Measurements from ENCODE around the gene ST14. TPM values are rescaled to one million over a fixed set of nuclear protein-coding genes. Genes with fewer than 3 reads are reported as not detected.

The ST14 gene
- total and polyA plus RNA-seq, 11 donors = 0.37 to 13.0 (median 1.3) TPM

DNA sequence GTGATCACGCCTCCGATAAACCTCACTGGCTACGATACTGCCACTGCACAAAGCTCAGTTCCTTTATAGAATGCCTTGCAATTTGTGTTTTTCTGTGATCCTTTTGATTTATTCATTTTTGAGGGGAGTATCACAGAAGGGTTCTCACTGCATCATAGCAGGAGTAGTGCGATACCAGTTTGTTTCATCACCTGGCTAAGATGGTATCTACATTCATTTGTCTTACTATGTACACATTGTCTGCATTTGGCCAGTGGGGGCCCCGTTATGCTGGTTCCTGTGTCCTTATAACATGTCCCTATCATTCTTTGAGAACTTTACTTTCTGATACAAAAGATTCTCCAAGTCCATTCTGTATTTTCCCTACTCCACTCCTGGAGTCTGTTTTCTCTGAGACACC is 45.3 kb upstream of the ST14 start:
- 95 to 98% (median 96%) methylated on average over 5 of the region's 5 CpGs for WGBS, 4 donors

DNA sequence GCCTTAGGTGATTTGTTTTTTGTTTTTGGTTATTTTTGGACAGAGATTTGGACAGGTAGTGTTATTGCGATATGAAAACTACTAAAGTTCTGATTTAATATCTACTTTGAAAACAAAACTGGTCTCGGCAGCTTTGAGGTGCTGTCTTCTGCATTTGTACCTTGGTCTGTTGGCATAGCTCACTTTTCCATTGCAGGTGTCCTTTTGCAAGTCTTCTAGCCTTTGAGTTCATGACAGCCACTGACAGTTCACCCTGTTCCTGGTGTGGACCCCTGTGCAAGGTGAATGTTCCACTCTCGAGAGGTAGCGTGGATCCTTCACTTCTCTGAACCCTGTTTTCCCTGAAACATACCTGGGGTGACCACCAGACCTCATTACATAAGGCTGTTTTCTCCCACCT is 44.9 kb upstream of the ST14 start:
- WGBS, 4 donors = 92 to 95% (median 93%) methylated on average over 4 of the region's 4 CpGs
- peaks cover 0 to 38% (median 13%) of the 10 kb centered on the region in 12 donors for H3K4me1 ChIP-seq
- ATAC-seq (no peak), DNase-seq (no peak)
- intact Hi-C loops (cut with DNase I) = no loop called here
- H3K27ac ChIP-seq = no peak overlapping the region
- TF ChIP-seq CTCF (IDR thresholded peaks at IDR 0.05) = no peak
- TF ChIP-seq POLR2A (IDR thresholded peaks at IDR 0.05) = no peak
- no peaks in the 10 kb centered on the region for H3K27me3 ChIP-seq
- peaks cover 0 to 50% (median 41%) of the 10 kb centered on the region in 9 donors for H3K36me3 ChIP-seq
- H3K9me3 ChIP-seq = no peaks in the 10 kb centered on the region
- no peak overlapping the region for H3K4me3 ChIP-seq

More for the DNA sequence above, 45.3 kb upstream of the ST14 start:
- H3K27ac ChIP-seq = no peak overlapping the region
- no peaks in the 10 kb centered on the region for H3K27me3 ChIP-seq
- peaks cover 0 to 38% (median 11%) of the 10 kb centered on the region in 12 donors for H3K4me1 ChIP-seq
- ATAC-seq = no peak
- H3K4me3 ChIP-seq = no peak overlapping the region
- no peaks in the 10 kb centered on the region for H3K9me3 ChIP-seq
- DNase-seq = no peak
- intact Hi-C loops (cut with DNase I) = no loop called here
- TF ChIP-seq POLR2A (IDR thresholded peaks at IDR 0.05) (no peak), CTCF (IDR thresholded peaks at IDR 0.05) (no peak)
- H3K36me3 ChIP-seq = peaks cover 0 to 53% (median 42%) of the 10 kb centered on the region in 9 donors

GRCh38 chr11:130115218-130115617 is 44.4 kb upstream of the ST14 start:
- Histone ChIP-seq H3K36me3 (peaks cover 0 to 45% (median 36%) of the 10 kb centered on the region in 9 donors), H3K9me3 (no peaks in the 10 kb centered on the region), H3K27me3 (no peaks in the 10 kb centered on the region), H3K4me1 (peaks cover 0 to 38% (median 14%) of the 10 kb centered on the region in 12 donors), H3K27ac (no peak overlapping the region), H3K4me3 (no peak overlapping the region)
- intact Hi-C loops (cut with DNase I) = no loop called here
- DNase-seq (no peak), ATAC-seq (no peak)
- WGBS, 4 donors = 59 to 69% (median 66%) methylated on average over 2 of the region's 2 CpGs
- TF ChIP-seq CTCF (IDR thresholded peaks at IDR 0.05) (no peak), POLR2A (IDR thresholded peaks at IDR 0.05) (no peak)

DNA sequence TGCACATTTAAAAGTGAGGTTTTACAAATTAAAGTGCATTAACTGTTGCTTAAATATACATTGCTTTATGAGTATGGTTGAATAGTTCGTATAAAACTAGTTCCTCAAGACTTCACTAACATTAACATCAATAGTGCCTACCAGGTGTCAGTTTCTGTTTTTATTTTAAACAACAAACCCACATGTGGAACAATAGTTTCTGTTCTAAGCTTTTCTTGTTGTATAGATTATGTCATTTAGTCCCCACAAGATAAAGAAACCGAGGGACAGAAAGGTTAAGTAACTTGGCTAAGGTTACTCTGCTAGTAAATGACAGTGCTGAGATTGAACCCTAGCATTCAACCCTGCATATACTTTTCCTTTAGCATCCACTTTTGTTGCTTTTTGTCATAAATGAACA is 41.4 kb upstream of the ST14 start:
- Histone ChIP-seq H3K9me3 (no peaks in the 10 kb centered on the region), H3K36me3 (peaks cover 0 to 42% (median 21%) of the 10 kb centered on the region in 9 donors), H3K27me3 (no peaks in the 10 kb centered on the region), H3K4me1 (peaks cover 0 to 59% (median 21%) of the 10 kb centered on the region in 12 donors), H3K27ac (no peak overlapping the region), H3K4me3 (no peak overlapping the region)
- intact Hi-C loops (cut with DNase I) = no loop called here
- no peak for DNase-seq
- 72 to 78% (median 75%) methylated on average over 2 of the region's 2 CpGs for WGBS, 4 donors
- ATAC-seq = no peak
- TF ChIP-seq POLR2A (IDR thresholded peaks at IDR 0.05) (no peak), CTCF (IDR thresholded peaks at IDR 0.05) (no peak)

Measured in heart left ventricle (tissue), 16 donors.